A673 (cell line): ENCODE results near the gene DENND5B. TPM values are rescaled to one million over a fixed set of nuclear protein-coding genes. Genes with fewer than 3 reads are reported as not detected.
A peak's percentile ranks its signal among the peaks of the same experiment; 100 is the strongest.

ENCODE experiments used
- BruUV-seq: library from RNA; stranded (reverse); fragments of 400-500 nt; replicated peaks from 2 replicates; lab custom pipeline; 2021; lab: Mats Ljungman, UMichigan
- CTCF ChIA-PET: fragments of 300-600 bp; sonication (Branson Sonifier 250); formaldehyde crosslinking; loops from one replicate; lab custom pipeline; 2022; ENCODE audit warnings: antibody characterized with exemption; lab: Charles Lee
- POLR2A ChIA-PET: fragments of 300-600 bp; sonication (Branson Sonifier 250); formaldehyde crosslinking; loops from one replicate; lab custom pipeline; 2022; ENCODE audit warnings: antibody characterized with exemption; ENCODE audit not compliant: low non-redundant PET; lab: Charles Lee
- DNase-seq: peaks from one replicate; pipeline ENCODE4 v3.0.0-alpha.2; 2015; ENCODE audit warnings: low spot score
- H3K27ac ChIP-seq: fragments of 200-600 bp; sonication (generic); 2 replicates; pipeline ENCODE4 v1.5.1; 2016; ENCODE audit warnings: mixed run types, low read depth, mild to moderate bottlenecking, mixed read lengths, antibody characterized with exemption, low read length; ENCODE audit not compliant: poor library complexity, severe bottlenecking
- H3K27me3 ChIP-seq: fragments of 200-600 bp; sonication (generic); replicated peaks from 2 replicates; pipeline ENCODE4 v1.6.1; 2017; ENCODE audit warnings: mixed run types, low read depth, mild to moderate bottlenecking, mixed read lengths, antibody characterized with exemption, low read length; ENCODE audit not compliant: insufficient read depth, poor library complexity
- H3K36me3 ChIP-seq: fragments of 200-600 bp; sonication (generic); 2 replicates; pipeline ENCODE4 v1.6.1; 2016; ENCODE audit warnings: mixed run types, mild to moderate bottlenecking, mixed read lengths, antibody characterized with exemption, low read length; ENCODE audit not compliant: insufficient read depth, poor library complexity, severe bottlenecking
- H3K4me1 ChIP-seq: fragments of 200-600 bp; sonication (generic); 2 replicates; pipeline ENCODE4 v1.6.1; 2017; ENCODE audit warnings: mixed run types, mild to moderate bottlenecking, mixed read lengths, antibody characterized with exemption, low read length; ENCODE audit not compliant: insufficient read depth, poor library complexity, severe bottlenecking
- H3K4me3 ChIP-seq: fragments of 200-600 bp; sonication (generic); 2 replicates; pipeline ENCODE4 v1.5.1; 2016; ENCODE audit warnings: low read depth, mixed run types, mild to moderate bottlenecking, mixed read lengths, low read length; ENCODE audit not compliant: poor library complexity, severe bottlenecking
- H3K9me3 ChIP-seq: fragments of 200-600 bp; sonication (generic); 2 replicates; pipeline ENCODE4 v1.6.1; 2016; ENCODE audit warnings: mixed run types, low read depth, mild to moderate bottlenecking, mixed read lengths, antibody characterized with exemption, low read length; ENCODE audit not compliant: poor library complexity, severe bottlenecking
- EZH2 ChIP-seq: fragments of 200-600 bp; sonication (generic); IDR thresholded peaks from 2 replicates; pipeline ENCODE4 v1.6.1; 2017; ENCODE audit warnings: borderline replicate concordance, low read depth, mild to moderate bottlenecking, mixed read lengths, antibody characterized with exemption, low read length; ENCODE audit not compliant: poor library complexity, severe bottlenecking
- intact Hi-C: fragments of 100-400 bp; cut with micrococcal nuclease; formaldehyde crosslinking; loops from one replicate; pipeline ENCODE4 v1.10.0; 2022; ENCODE audit not compliant: unreplicated experiment
- total RNA-seq: library from RNA; stranded (reverse); gene quantifications from 2 replicates; pipeline ENCODE4 v1.2.3, GENCODE V29; 2021
- TF ChIP-seq, protein P1 (sequence below): fragments of 300-800, 200-600 bp; sonication (generic); conservative IDR thresholded peaks from 2 replicates; pipeline ENCODE4 v1.5.1; 2017; ENCODE audit warnings: low read depth, mild to moderate bottlenecking, antibody characterized with exemption, low read length, moderate library complexity, mixed read lengths

The DENND5B gene
- total RNA-seq, 1 experiment from 2014 or later: 7.6 TPM

DNA sequence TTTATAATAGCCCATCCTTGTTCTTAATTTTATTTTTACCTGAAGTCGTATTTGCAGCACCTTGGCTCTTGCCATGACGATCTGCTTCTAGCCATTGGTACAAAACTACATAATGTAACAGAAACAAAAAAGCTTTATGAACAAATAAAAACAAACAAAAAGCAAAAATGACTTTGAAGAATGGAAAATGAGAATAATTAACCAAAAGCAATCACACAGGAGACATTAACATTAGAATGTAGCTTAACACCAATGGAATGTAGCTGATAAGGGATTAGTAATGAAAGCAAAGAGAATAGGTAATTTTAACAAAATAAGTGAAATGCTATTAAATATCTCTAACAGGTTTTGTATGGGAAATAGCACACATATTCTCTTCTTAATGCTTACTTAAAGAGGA lies 91.4 kb downstream of the DENND5B start:
- no TSS peak for BruUV-seq
- TF ChIP-seq, protein P1, sequence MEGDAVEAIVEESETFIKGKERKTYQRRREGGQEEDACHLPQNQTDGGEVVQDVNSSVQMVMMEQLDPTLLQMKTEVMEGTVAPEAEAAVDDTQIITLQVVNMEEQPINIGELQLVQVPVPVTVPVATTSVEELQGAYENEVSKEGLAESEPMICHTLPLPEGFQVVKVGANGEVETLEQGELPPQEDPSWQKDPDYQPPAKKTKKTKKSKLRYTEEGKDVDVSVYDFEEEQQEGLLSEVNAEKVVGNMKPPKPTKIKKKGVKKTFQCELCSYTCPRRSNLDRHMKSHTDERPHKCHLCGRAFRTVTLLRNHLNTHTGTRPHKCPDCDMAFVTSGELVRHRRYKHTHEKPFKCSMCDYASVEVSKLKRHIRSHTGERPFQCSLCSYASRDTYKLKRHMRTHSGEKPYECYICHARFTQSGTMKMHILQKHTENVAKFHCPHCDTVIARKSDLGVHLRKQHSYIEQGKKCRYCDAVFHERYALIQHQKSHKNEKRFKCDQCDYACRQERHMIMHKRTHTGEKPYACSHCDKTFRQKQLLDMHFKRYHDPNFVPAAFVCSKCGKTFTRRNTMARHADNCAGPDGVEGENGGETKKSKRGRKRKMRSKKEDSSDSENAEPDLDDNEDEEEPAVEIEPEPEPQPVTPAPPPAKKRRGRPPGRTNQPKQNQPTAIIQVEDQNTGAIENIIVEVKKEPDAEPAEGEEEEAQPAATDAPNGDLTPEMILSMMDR: no peak
- TF ChIP-seq EZH2: no peak
- intact Hi-C loops: no loop called here
- ChIA-PET CTCF (no interaction called here), POLR2A (no interaction called here)
- Histone ChIP-seq H3K9me3 (no peaks in the 10 kb centered on the region), H3K27ac (no peak overlapping the region), H3K36me3 (no peaks in the 10 kb centered on the region), H3K27me3 (no peaks in the 10 kb centered on the region), H3K4me1 (peaks cover 18% of the 10 kb centered on the region), H3K4me3 (no peak overlapping the region)
- no peak for DNase-seq

GRCh38 chr12:31498424-31498823 lies 92.5 kb downstream of the DENND5B start:
- POLR2A ChIA-PET: no interaction called here
- intact Hi-C loops: no loop called here
- H3K27me3 ChIP-seq: no peaks in the 10 kb centered on the region

GRCh38 chr12:31496257-31496656 lies 94.7 kb downstream of the DENND5B start:
- POLR2A ChIA-PET: interaction anchor here (0.7 kb wide), 1 partner anchor 10 kb away, joined by 3 read pairs; no protein-coding TSS in a partner anchor
- intact Hi-C loops: no loop called here
- no peak overlapping the region for H3K27ac ChIP-seq
- BruUV-seq: no TSS peak
- TF ChIP-seq EZH2: no peak
- no peak for DNase-seq
- no peaks in the 10 kb centered on the region for H3K9me3 ChIP-seq
- no peak overlapping the region for H3K4me3 ChIP-seq
- no peaks in the 10 kb centered on the region for H3K36me3 ChIP-seq
- H3K27me3 ChIP-seq: no peaks in the 10 kb centered on the region
- CTCF ChIA-PET: interaction anchor here (1.1 kb wide), 1 partner anchor 13 kb away, joined by 4 read pairs; no protein-coding TSS in a partner anchor
- peaks cover 38% of the 10 kb centered on the region for H3K4me1 ChIP-seq

More at GRCh38 chr12:31498424-31498823, 92.5 kb downstream of the DENND5B start:
- TF ChIP-seq, protein P1: no peak
- no peak for TF ChIP-seq EZH2
- CTCF ChIA-PET: no interaction called here
- no peak for DNase-seq
- Histone ChIP-seq H3K4me3 (no peak overlapping the region), H3K36me3 (no peaks in the 10 kb centered on the region), H3K27ac (no peak overlapping the region), H3K4me1 (peaks cover 18% of the 10 kb centered on the region), H3K9me3 (no peaks in the 10 kb centered on the region)
- BruUV-seq: no TSS peak

- intact Hi-C loops: no loop called here
- H3K27ac ChIP-seq: no peak overlapping the region
- H3K4me1 ChIP-seq: peaks cover 40% of the 10 kb centered on the region
- ChIA-PET POLR2A (no interaction called here), CTCF (no interaction called here)
- BruUV-seq: no TSS peak
- no peaks in the 10 kb centered on the region for H3K9me3 ChIP-seq
- H3K36me3 ChIP-seq: no peaks in the 10 kb centered on the region
- no peaks in the 10 kb centered on the region for H3K27me3 ChIP-seq
- DNase-seq: peak; percentile 27
- no peak overlapping the region for H3K4me3 ChIP-seq
- no peak for TF ChIP-seq EZH2
- TF ChIP-seq, protein P1: no peak
Measured at GRCh38 chr12:31494455-31494854, 96.5 kb downstream of the DENND5B start.
